Measurements from ENCODE around the gene MKKS.
"Not testable (repeated sequence)": the region's sequence is repeated elsewhere in the genome, so short reads cannot be mapped to it uniquely, and the experiment has no call there.

MKKS gene

GRCh38 chr20:10448270-10449156, 14.5 kb upstream of the MKKS start:
- no peak for DNase-seq (ENCODE audit: low spot score)

- no peak for DNase-seq (ENCODE audit: low spot score)
These were observed 13.0 kb upstream of the MKKS start for GRCh38 chr20:10447028-10447427.

GRCh38 chr20:10445758-10446157, 11.7 kb upstream of the MKKS start:
- DNase-seq (ENCODE audit: low spot score): no peak

DNA sequence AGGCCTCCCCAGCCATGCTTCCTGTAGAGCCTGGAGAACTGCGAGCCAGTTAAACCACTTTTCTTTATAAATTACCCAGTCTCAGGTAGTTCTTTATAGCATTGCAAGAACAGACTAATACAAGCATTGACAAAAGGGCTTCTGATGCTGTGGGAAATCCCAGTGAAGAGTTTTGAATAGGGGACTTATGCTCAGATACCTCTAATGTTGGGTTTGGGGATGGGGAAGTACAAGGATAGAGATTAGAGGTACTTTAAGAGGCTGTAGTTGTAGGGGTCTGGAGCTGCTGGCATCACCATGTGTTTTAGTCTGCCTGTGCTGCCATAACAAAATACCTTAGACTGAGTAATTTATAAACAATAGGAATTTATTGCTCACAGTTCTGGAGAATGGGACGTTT, 9.9 kb upstream of the MKKS start:
- no peak for DNase-seq (ENCODE audit: low spot score)

DNA sequence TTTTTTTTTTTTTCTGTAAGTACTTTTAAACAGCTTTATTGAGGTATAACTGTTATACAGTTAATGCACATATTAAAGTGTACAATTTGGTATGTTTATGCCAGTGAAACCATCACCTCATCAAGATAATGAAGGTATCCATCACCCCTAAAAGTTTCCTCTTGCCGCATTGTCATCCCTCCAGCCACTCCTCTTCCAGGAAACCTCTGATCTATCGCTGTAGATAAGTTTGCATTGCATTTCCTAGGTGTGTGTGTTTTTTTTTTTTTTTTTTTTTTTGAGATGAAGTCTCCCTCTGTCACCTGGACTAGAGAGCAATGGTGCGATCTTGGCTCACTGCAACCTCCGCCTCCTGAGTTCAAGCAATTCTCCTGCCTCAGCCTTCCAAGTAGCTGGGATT, 4.2 kb upstream of the MKKS start:
- DNase-seq (ENCODE audit: low spot score): no peak

DNA sequence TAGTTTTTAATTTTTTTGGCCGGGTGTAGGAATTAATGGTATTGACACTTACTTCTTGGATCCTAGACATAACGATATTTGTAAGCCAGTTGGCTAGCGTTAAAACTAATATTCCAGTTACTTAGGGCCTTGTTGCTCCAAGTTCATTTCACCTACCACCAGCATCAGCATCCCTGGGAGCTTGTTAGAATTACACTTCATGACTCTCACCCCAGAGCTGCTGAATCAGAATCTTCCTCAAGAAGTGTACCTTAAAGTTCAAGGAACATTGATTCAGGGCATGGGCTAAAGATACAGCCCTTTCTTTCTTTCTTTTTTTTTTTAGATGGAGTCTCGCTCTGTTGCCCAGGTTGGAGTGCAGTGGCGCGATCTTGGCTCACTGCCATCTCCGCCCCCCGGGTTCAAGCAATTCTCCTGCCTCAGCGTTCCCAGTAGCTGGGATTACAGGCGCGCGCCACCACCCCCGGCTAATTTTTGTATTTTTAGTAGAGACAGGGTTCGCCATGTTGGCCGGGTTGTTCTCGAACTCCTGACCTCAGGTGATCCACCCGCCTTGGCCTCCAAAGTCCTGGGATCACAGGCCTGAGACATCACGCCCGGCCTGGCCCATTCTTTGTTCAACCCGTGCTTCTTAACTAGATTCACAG, 2.2 kb upstream of the MKKS start:
- no peak for DNase-seq (ENCODE audit: low spot score)

GRCh38 chr20:10434832-10435812, 1.1 kb upstream of the MKKS start, which contains the start of gene SLX4IP:
TSS of gene SLX4IP (plus strand) at chr20:10435305. CDS start at chr20:10458205, 22,900 bp downstream.
- DNase-seq (ENCODE audit: low spot score): peak; percentile 63

DNA sequence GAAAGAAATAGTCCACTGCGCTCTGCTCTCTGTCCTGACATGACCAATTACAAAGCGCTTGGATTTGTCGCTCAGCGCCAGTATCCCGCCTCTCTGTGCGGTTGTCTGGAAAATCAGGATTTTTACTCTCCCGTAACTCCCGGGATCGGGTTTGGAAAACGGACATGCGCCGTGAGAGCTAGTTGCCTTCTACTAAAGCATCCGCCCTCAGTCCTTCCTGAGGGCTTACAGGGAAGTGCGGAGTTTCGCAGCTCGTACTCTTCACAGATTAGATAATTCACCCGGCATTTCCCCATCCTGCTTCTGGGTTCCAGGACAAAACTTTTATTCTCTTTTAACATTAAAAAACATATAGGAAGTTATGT, 427 bp upstream of the MKKS start:
- DNase-seq (ENCODE audit: low spot score): peak; percentile 90

GRCh38 chr20:10433014-10433622, 904 bp downstream of the MKKS start:
- DNase-seq (ENCODE audit: low spot score): no peak

DNA sequence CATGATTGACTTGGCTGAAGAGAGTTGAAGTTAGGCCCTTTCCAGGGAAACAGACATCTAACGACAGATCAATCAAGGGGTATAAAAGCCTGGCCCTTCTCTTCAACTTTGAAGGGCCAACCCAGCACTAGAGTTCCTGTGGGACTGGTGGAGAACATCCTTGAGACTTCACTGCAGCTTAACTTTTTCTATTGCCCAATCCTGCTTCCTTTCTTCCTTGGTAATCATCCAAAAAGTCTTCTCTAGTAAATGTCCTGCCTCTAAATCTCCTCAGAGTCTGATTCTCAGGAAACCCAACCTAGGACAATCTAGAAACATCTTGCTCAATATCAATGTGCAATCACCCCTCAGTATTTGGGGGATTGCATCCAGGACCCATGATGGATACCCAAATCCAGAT, 1.9 kb downstream of the MKKS start:
- DNase-seq (ENCODE audit: low spot score): no peak

DNA sequence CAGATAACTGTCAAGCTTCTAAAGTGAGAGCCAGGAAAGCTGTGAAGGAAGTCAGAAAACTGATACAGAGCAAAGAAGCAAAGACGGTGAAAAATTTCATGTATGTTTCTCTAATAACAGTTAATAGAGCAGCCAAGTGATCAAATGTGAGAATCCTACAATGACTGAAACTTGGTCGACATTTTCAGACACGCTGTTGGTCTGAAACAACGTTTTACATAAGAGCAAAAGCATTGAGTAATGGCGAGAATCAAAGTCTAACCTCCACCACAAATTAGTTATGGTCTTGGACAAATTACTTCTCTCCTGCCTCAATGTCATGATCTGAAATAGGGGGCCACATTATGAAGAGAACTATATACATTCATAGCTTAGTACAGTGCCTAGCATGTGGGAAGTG, 3.3 kb downstream of the MKKS start:
- DNase-seq (ENCODE audit: low spot score): no peak

- no peak for DNase-seq (ENCODE audit: low spot score)
These were observed 4.0 kb downstream of the MKKS start for GRCh38 chr20:10430000-10430466.

GRCh38 chr20:10429443-10429981, 4.5 kb downstream of the MKKS start:
- DNase-seq (ENCODE audit: low spot score): peak; percentile 58

- no peak for DNase-seq (ENCODE audit: low spot score)
These were observed 6.0 kb downstream of the MKKS start for GRCh38 chr20:10428008-10428407.

- peak; percentile 33 for DNase-seq (ENCODE audit: low spot score)
These were observed 6.8 kb downstream of the MKKS start for GRCh38 chr20:10427060-10427692.

- no peak for DNase-seq (ENCODE audit: low spot score)
These were observed 10.3 kb downstream of the MKKS start for GRCh38 chr20:10423735-10424134.

DNA sequence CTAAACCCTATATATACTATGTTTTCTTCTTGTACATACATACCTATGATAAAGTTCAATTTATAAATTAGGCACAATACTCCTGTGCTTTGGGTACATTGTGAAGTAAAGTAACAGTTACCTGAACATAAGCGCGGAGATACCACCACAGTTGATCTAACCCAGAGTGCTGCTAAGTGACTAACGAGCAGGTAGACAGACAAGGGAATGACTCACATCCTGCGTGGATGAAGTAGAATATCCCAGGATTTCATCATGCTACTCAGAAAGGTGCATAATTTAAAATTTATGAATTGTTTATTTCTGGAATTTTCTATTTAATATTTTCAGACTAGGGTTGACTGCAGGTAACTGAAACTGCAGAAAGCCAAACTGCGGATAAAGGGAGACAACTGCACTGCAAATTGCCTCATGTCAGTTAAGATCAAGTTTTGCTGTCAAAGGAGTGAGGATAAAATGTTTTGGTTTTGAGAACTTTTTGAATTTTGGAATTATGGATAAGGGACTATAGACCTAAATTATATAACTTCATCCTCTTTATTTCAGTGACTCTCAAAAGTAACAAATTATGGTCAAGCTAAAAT, 14.4 kb downstream of the MKKS start:
- DNase-seq (ENCODE audit: low spot score): no peak

GRCh38 chr20:10417218-10417617, 16.8 kb downstream of the MKKS start:
- not testable (repeated sequence) for DNase-seq (ENCODE audit: low spot score)

DNA sequence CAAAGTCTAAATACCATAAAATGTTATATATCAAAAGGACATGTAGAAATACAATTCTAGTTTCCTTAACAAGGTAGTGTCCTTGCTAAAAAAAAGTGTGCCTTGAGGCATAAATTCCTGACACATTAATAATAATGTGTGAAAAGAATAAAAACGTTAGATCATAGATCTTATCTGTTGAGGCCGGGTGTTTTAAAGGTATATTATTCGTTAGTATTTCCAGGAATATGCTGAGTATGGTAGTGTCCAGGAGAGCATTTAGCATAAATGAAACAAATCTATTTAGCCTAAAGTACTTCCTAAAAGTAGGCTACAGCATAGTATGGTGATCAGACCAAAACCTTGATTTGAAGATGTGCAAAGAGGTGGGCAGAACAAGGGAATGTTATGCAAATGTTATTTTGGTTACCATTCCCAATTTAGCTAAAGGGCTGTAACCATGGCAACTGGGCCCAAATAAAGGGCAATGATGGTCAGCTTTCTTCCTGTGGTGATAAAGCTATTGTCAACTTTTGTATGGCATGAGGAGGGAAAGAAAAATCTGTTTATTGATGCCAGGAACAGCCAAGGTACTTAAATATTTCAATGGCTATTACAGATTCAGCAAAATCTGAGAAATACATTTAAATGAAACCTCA, 18.9 kb downstream of the MKKS start:
- no peak for DNase-seq (ENCODE audit: low spot score)
